Mucosa of rectum (tissue), 2 donors: ENCODE data around the gene AZU1.
A peak's percentile ranks its signal among the peaks of the same experiment; 100 is the strongest.

Experiments used
- H3K27ac ChIP-seq, 2 donors: one replicate each; pipeline ENCODE4 v1.7.0; 2013; ENCODE audit warnings: inconsistent platforms in 2 of 2, low read depth in 2 of 2, low read length in 2 of 2
- H3K27me3 ChIP-seq, 2 donors: one replicate each; pipeline ENCODE4 v1.7.0; 2013; ENCODE audit warnings: low read length in 2 of 2; ENCODE audit not compliant: control insufficient read depth in 2 of 2, insufficient read depth in 2 of 2
- H3K36me3 ChIP-seq, 2 donors: one replicate each; pipeline ENCODE4 v1.7.0; 2013; ENCODE audit warnings: low read length in 2 of 2; ENCODE audit not compliant: control insufficient read depth in 2 of 2, insufficient read depth in 2 of 2
- H3K4me1 ChIP-seq, 2 donors: one replicate each; pipeline ENCODE4 v1.7.0; 2013; ENCODE audit warnings: low read length in 2 of 2, mild to moderate bottlenecking in 1 of 2; ENCODE audit not compliant: control insufficient read depth in 2 of 2, insufficient read depth in 2 of 2
- H3K4me3 ChIP-seq, 2 donors: one replicate each; pipeline ENCODE4 v1.7.0; 2013; ENCODE audit warnings: low read length in 2 of 2
- H3K9ac ChIP-seq, 2 donors: one replicate each; pipeline ENCODE4 v1.7.0; 2013; ENCODE audit warnings: low read length in 2 of 2, low read depth in 1 of 2, mild to moderate bottlenecking in 1 of 2
- H3K9me3 ChIP-seq, 2 donors: one replicate each; pipeline ENCODE4 v1.7.0; 2013; ENCODE audit warnings: low read length in 2 of 2; ENCODE audit not compliant: control insufficient read depth in 2 of 2
- donor health status: healthy.
- donor health status: Normal muscosa, but diverticular disease.

The AZU1 gene

GRCh38 chr19:797528-798414 is 29.9 kb upstream of the AZU1 start:
- Histone ChIP-seq H3K36me3 (peaks cover 8 to 15% of the 10 kb centered on the region in 2 donors), H3K4me3 (peak overlapping the region; percentile 83 to 95), H3K9ac (peak overlapping the region; percentile 90 to 91), H3K27ac (peak overlapping the region; percentile 93 to 94), H3K9me3 (no peaks in the 10 kb centered on the region), H3K27me3 (no peaks in the 10 kb centered on the region), H3K4me1 (peaks cover 33 to 51% of the 10 kb centered on the region in 2 donors)

DNA sequence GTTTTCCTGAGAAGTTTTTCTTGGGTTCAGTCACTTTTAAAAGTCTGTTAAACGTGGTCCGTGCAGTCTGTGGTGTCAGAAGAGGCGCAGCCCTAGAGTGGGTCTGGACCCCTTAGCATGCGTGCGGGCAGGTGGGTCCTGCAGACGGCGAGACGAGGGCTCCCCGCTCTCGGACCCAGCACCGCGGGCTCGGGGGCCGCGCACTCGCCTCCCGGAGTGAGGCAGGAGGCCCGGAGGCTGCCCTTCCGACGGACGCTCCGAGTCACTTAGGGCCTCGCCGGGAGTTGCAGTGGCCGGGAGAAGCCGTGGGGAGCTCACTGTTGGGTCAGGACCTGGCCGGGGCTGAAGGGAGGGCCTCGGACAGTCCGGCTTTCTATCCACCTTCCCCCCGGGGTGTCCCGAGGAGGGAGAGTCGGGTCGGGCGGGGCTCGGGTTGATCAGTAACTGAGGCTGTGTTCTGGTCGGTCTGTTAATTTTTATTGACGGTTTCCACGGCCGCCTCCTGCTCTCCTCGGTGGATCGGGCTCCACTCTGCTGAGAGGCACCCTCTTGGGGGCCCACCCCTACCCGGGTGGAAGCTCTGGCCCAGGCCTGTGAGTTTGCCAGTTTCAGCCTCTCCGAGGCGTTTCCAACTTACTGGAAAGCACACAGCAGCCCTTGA is 29.1 kb upstream of the AZU1 start:
- Histone ChIP-seq H3K36me3 (peaks cover 14 to 18% of the 10 kb centered on the region in 2 donors), H3K9ac (peak overlapping the region; percentile 90 to 91), H3K4me3 (peak overlapping the region; percentile 83 to 95), H3K27me3 (no peaks in the 10 kb centered on the region), H3K9me3 (no peaks in the 10 kb centered on the region), H3K27ac (peak overlapping the region; percentile 89 to 93), H3K4me1 (peaks cover 33 to 54% of the 10 kb centered on the region in 2 donors)

GRCh38 chr19:799076-799881 is 28.4 kb upstream of the AZU1 start:
- Histone ChIP-seq H3K27ac (peak overlapping the region; percentile 89 to 93), H3K27me3 (no peaks in the 10 kb centered on the region), H3K4me3 (peak overlapping the region; percentile 83 to 95), H3K9me3 (no peaks in the 10 kb centered on the region), H3K4me1 (peaks cover 33 to 54% of the 10 kb centered on the region in 2 donors), H3K36me3 (peaks cover 21 to 25% of the 10 kb centered on the region in 2 donors), H3K9ac (peak overlapping the region; percentile 90 to 91)

DNA sequence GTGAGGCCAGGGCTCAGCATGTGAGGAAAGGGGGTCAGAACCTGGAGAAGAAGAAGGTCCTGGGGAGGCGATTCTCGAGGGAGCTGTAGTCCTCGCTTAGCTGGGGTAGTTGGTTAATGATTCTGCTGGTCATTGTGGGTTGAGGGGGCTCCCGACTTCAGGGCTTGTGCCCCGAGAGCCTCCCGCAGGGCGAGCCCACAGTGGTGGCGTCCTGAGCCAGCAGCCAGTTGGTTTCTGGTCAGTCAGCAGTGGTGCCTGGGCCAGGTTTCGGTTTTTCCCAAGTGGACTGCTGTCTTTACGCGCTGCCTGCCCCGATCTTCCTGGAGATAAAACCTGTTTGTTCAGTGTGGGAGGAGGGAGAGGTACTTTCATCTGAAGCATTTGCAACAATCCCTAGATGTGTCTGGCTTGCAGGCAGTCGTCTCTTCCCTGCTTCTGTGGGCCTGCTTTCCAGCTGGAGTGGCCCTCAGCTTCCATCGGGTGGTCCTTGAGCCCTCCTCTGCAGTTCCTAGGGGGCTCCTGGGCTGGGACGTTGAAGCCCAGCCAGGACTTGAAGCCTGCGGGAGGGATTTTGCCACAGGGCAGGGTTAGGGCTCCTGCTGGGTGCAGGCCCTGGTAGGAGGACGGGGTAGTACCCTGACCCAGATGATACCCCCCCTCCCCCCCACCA is 27.1 kb upstream of the AZU1 start:
- H3K4me3 ChIP-seq: peak overlapping the region; percentile 51 to 54

DNA sequence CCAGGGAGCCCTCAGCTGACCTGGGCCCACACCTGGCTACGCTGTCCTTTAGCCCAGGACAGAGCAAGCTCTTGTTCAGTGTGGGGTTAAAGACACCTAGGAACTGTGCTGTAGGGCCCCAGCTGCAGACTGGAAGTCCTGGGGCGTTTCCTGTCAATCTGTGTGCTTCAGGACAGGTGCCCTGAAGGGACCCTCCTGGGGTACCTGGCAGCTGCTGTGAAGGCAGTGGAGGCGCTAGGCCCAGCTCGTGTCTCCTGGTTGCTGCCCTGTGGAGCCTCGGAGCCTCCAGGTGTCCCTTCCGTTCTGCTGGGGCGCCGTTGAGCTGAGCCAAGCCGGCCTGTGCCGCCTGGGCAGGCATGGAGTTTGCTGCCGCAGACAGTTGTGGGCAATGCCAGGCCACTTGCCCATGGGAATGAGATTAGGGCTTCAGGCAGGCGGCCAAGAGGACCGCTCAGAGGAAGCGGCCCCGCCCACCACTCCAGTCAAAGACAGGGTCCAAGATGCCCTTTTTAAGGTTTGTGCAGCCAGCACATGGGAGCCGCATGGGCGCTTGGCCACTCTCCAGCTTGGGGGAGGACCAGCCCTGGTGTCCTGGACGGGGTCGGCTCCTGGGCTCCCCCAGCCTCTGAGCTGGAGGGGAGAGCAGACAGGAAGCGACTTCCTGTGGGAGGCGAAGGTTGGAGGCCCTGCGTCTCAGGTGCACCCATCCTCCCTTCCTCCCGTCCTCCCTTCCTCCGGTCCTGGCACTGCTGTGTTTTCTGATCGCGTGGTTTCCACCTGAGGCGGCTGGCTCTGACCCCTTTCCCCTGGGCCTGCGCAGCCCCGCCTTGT is 26.4 kb upstream of the AZU1 start:
- H3K27ac ChIP-seq: peak overlapping the region in 1 of 2 donors; percentile 63
- no peaks in the 10 kb centered on the region for H3K27me3 ChIP-seq
- peaks cover 33 to 50% of the 10 kb centered on the region in 2 donors for H3K4me1 ChIP-seq
- H3K9ac ChIP-seq: no peak overlapping the region
- no peaks in the 10 kb centered on the region for H3K9me3 ChIP-seq
- H3K36me3 ChIP-seq: peaks cover 40% of the 10 kb centered on the region in 2 donors
- peak overlapping the region; percentile 51 to 54 for H3K4me3 ChIP-seq

More for the DNA sequence above, 27.1 kb upstream of the AZU1 start:
- H3K27me3 ChIP-seq: no peaks in the 10 kb centered on the region
- peak overlapping the region; percentile 57 to 63 for H3K27ac ChIP-seq
- H3K9me3 ChIP-seq: no peaks in the 10 kb centered on the region
- H3K9ac ChIP-seq: peak overlapping the region; percentile 47 to 55
- H3K4me1 ChIP-seq: peaks cover 33 to 54% of the 10 kb centered on the region in 2 donors
- H3K36me3 ChIP-seq: peaks cover 34 to 36% of the 10 kb centered on the region in 2 donors

GRCh38 chr19:801861-802497 is 25.7 kb upstream of the AZU1 start:
- Histone ChIP-seq H3K27ac (peak overlapping the region in 1 of 2 donors; percentile 48), H3K27me3 (no peaks in the 10 kb centered on the region), H3K4me1 (peaks cover 33 to 47% of the 10 kb centered on the region in 2 donors), H3K36me3 (peaks cover 47% of the 10 kb centered on the region in 2 donors), H3K9ac (no peak overlapping the region), H3K9me3 (no peaks in the 10 kb centered on the region), H3K4me3 (no peak overlapping the region)

DNA sequence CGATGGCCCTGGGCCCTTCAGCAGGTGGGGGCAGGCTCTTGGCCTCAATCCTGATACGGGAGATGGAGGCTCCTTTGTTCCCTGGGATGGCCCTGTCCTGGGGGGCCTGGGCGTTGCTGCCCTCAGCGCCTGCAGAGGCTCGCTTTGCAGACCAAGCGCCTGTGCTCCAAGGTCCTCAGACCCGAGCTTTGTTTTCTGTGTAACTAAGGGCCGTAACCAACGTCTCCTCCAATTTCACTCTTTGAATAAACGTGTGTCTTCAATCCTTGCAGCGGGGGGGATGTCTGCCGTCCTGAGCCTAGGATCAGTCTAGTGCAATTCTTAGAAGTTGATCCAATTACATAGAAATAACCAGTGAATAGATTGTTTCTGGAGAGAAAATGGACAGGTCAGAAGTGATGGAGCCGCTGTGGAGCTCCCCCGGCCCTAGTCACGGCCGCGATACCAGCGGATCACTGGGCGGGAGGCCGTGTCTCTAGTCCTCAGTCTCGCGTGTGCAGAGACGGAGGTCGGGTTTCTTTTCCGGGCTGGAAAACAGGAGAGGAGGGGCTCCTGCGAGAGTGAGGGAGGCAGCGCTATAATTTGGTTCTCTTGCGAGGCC is 25.0 kb upstream of the AZU1 start:
- Histone ChIP-seq H3K4me3 (no peak overlapping the region), H3K36me3 (peaks cover 53 to 54% of the 10 kb centered on the region in 2 donors), H3K27me3 (no peaks in the 10 kb centered on the region), H3K27ac (peak overlapping the region in 1 of 2 donors; percentile 48), H3K9ac (no peak overlapping the region), H3K4me1 (peaks cover 33 to 47% of the 10 kb centered on the region in 2 donors), H3K9me3 (no peaks in the 10 kb centered on the region)

- Histone ChIP-seq H3K4me3 (no peak overlapping the region), H3K27ac (no peak overlapping the region), H3K4me1 (peaks cover 33 to 47% of the 10 kb centered on the region in 2 donors), H3K27me3 (no peaks in the 10 kb centered on the region), H3K9ac (no peak overlapping the region), H3K36me3 (peaks cover 58 to 59% of the 10 kb centered on the region in 2 donors), H3K9me3 (no peaks in the 10 kb centered on the region)
Observed at GRCh38 chr19:803099-803561, 24.5 kb upstream of the AZU1 start.
